Activated T-helper 2 cell treated with anti-CD3 and anti-CD28 coated beads, Interferon-gamma antibody, Interleukin-2, Interleukin-4, amounts not matched to agents 10 μg/mL and 5 μg/mL and 100 μg/mL, durations not matched to agents 14 hours and 24 hours and 36 hours (primary cell): Measurements from ENCODE around the gene FAM24A. TPM values are rescaled to one million over a fixed set of nuclear protein-coding genes. Genes with fewer than 3 reads are reported as not detected.
"Not testable (repeated sequence)": the region's sequence is repeated elsewhere in the genome, so short reads cannot be mapped to it uniquely, and the experiment has no call there.

Experiments used
- DNase-seq: peaks from one replicate; pipeline ENCODE4 v3.0.0; 2021; ENCODE audit warnings: low spot score
- H3K27ac Mint-ChIP-seq: one replicate; pipeline ENCODE4 v1.8.0; 2021; ENCODE audit warnings: mixed read lengths
- H3K27me3 Mint-ChIP-seq: one replicate; pipeline ENCODE4 v1.8.0; 2021; ENCODE audit warnings: low read depth, mixed read lengths
- H3K36me3 Mint-ChIP-seq: one replicate; pipeline ENCODE4 v1.8.0; 2021; ENCODE audit warnings: low read depth, mixed read lengths
- H3K4me1 Mint-ChIP-seq: one replicate; pipeline ENCODE4 v1.8.0; 2021; ENCODE audit warnings: low read depth, mixed read lengths
- H3K4me3 Mint-ChIP-seq: one replicate; pipeline ENCODE4 v1.8.0; 2021; ENCODE audit warnings: low read depth, mild to moderate bottlenecking, moderate library complexity, mixed read lengths
- H3K9me3 Mint-ChIP-seq: one replicate; pipeline ENCODE4 v1.8.0; 2021; ENCODE audit warnings: mixed read lengths
- intact Hi-C: fragments of 100-400 bp; cut with micrococcal nuclease; formaldehyde crosslinking; loops from one replicate; pipeline ENCODE4 v1.15.1; 2023
- total RNA-seq: library from RNA; stranded (reverse); gene quantifications from 2 replicates; pipeline ENCODE4 v1.2.3, GENCODE V29; 2022

Gene FAM24A
- total RNA-seq, 1 donor from 2014 or later = not detected

DNA sequence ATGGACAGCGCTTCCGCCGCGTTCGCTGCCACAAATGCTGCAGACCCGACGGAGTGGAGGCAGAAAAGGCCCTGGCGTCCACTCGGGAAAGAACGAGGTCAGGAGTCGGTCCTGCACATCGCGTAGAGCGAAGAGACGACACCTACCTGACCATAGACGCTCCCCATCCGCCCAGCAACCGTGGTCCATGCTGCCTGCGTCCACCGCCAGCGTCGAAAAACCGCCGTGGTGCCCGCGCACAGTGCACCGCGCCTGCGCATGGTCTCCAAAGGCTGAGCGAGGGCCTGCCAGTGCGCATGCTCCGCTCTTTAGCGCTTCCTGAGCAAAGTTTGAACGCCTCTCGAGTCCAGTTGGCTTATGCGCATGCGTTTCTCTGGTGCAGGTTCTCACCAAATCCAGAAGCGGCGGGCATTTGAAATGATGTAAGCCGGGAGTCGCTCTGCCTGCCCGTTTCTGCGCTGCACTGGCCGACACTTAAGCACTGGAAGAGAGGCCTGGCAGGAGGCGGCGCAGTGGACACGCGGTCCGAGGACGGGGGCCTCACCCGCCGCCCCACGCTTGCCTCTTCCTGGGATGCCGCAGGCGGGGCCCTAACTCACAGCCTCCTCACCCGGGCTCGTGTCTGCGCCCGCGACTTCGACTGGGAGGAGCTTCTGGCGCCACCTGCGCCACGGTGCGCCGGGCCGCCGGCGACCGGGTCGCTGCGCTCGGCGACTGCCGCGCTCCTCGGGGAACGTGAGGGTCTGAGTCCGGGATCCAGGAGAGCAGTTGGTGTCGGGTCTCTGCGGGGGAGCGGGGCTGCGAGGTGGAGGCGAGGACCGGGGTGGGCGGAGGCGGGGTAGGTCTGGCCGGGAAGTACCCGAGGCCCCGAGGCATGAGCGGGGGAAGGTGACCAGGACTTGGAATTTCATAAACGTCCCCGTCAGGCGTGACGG lies 30.8 kb upstream of the FAM24A start, which contains the start of gene FAM24B:
FAM24B (minus strand) TSS at position 243 of the 935 bp plus-strand sequence. CDS start 29,066 bp downstream, outside the sequence.
- no peaks in the 10 kb centered on the region for H3K27me3 Mint-ChIP-seq
- H3K36me3 Mint-ChIP-seq = peaks cover 45% of the 10 kb centered on the region
- H3K27ac Mint-ChIP-seq = peak within 1 kb of the TSS; percentile 90
- DNase-seq = peak; percentile 93
- intact Hi-C loops = loop anchor here (1.0 kb wide), 4 partner anchors 75 to 275 kb away; partner anchors contain the start of genes BUB3, C10orf88, IKZF5 and PSTK
- peaks cover 47% of the 10 kb centered on the region for H3K4me1 Mint-ChIP-seq
- H3K9me3 Mint-ChIP-seq = peaks cover 6% of the 10 kb centered on the region
- peak within 1 kb of the TSS; percentile 90 for H3K4me3 Mint-ChIP-seq

DNA sequence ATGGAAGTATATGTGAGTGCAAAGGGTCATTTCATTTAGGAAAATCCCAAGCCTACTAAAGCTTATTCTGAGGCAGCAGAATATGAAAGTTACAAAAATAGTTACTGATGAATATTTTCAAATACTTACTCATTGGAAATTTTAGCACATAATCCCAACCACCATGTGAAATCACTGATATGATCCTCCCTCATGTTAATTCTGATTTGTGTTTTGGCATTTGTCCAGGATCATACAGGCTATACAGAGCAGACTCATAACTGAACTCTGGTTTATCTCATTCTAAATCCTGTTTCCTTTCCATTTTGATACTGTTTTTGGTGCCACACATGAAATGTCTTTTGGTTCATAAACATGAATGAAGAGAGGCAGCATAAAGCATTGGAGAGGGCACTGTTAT lies 27.6 kb upstream of the FAM24A start:
- Mint-ChIP-seq H3K4me1 (peaks cover 28% of the 10 kb centered on the region), H3K27me3 (no peaks in the 10 kb centered on the region), H3K36me3 (peaks cover 21% of the 10 kb centered on the region), H3K27ac (no peak overlapping the region), H3K9me3 (no peaks in the 10 kb centered on the region), H3K4me3 (no peak overlapping the region)
- intact Hi-C loops = no loop called here
- DNase-seq = no peak

DNA sequence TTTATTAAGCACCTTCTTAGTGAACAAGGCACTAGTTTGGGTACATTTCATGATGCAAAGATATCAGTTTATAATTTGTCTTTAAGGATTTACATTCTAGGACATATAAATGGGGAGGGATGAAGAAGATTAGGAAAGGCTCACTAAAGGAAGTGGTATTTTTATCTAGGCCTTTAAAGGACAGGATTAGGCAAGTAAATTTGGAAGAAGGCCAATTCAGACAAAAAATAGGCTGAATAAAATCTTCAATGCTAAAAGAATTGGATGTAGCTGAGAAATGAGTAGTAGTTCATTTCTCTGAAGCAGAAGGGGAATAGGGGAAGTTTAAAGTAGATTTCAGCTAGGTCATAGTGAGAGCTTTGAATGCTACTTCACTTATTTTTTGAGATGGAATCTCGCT lies 26.2 kb upstream of the FAM24A start:
- intact Hi-C loops = no loop called here
- no peak overlapping the region for H3K27ac Mint-ChIP-seq
- H3K4me1 Mint-ChIP-seq = peaks cover 21% of the 10 kb centered on the region
- no peak for DNase-seq
- H3K27me3 Mint-ChIP-seq = no peaks in the 10 kb centered on the region
- H3K36me3 Mint-ChIP-seq = peaks cover 13% of the 10 kb centered on the region
- no peaks in the 10 kb centered on the region for H3K9me3 Mint-ChIP-seq
- no peak overlapping the region for H3K4me3 Mint-ChIP-seq

DNA sequence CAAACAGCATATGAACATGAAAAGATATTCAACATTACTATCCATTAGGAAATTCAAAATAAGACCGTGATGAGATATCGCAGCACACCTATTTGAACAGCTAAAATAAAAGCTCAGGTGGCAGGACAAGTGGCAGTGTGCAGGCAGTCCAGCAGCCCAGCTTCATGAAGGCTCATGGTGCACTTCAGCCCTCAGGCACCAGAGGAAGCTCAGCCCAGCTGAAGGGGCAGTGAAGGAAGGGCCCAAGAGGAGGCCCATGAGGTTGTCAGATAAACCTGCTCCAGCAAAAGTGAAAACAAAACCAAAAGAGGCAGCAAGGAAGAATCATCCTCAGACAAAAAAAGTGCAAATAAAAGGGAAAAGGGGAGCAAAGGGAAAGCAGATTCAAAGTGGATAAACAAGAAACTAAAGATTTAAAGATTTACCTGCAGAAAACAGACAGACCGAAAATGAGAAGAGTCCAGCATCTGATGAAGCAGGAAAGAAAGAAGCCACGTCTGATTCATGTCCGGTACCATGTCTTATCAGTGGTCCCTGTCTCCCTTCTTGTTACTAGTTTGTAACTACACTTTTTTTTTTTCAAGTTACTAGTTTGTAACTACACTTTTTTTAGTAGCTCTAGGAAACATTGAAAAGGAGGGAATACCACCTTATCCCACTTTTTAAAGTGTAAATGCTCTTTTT lies 16.0 kb upstream of the FAM24A start:
- intact Hi-C loops = no loop called here
- DNase-seq = no peak
- H3K9me3 Mint-ChIP-seq = no peaks in the 10 kb centered on the region
- peaks cover 12% of the 10 kb centered on the region for H3K36me3 Mint-ChIP-seq
- H3K4me3 Mint-ChIP-seq = no peak overlapping the region
- peaks cover 5% of the 10 kb centered on the region for H3K4me1 Mint-ChIP-seq
- H3K27me3 Mint-ChIP-seq = no peaks in the 10 kb centered on the region
- H3K27ac Mint-ChIP-seq = peak overlapping the region; percentile 14

DNA sequence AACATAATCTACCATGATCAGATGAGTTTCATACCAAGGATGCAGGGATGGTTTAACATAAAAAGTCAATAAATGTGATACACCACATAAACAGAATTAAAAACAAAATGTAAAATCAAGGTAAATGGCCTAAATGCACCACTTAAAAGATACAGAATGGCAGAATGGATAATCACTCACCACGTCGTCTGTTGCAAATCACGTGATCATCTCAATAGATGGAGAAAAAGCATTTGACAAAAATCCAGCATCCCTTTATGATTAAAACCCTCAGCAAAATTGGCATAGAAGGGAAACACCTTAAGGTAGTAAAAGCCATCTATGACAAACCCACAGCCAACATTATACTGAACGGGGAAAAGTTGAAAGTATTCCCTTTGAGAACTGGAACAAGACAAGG lies 6.5 kb upstream of the FAM24A start:
- H3K36me3 Mint-ChIP-seq, H3K27ac Mint-ChIP-seq, intact Hi-C loops, H3K27me3 Mint-ChIP-seq, DNase-seq, H3K4me1 Mint-ChIP-seq, H3K4me3 Mint-ChIP-seq: not testable (repeated sequence)
- H3K9me3 Mint-ChIP-seq = peaks cover 19% of the 10 kb centered on the region

DNA sequence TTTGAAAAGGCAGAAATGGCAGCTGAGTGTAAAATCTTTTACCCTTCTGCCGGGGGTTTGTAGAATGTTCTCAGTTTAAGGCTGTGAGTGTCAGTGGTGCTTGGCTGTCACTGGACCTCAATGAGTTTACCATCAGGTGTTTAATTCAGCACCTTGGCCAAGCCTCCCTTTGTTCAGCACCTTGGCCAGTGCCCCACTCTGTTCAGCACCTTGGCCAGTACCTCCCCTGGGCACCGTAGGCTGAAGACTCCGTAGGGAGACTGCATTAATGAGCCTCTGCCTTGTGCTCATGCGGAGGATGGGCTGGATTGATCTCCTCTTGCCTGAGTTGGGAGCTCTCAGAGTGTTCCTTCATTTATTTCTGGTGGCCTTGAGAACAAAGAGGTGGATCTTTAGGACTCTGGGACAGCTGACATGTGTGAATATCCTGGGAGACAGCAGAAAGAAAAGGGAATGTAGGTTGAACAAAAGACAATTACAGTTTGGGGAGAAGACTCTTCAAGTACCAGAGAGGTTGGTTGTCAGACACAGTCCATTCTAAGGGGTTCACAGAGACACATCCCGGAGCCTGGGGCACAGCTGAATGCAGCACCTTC lies 1.6 kb downstream of the FAM24A start:
- no peaks in the 10 kb centered on the region for H3K27me3 Mint-ChIP-seq
- no peak overlapping the region for H3K27ac Mint-ChIP-seq
- intact Hi-C loops = no loop called here
- peak; percentile 45 for DNase-seq
- no peaks in the 10 kb centered on the region for H3K4me1 Mint-ChIP-seq
- no peaks in the 10 kb centered on the region for H3K9me3 Mint-ChIP-seq
- no peaks in the 10 kb centered on the region for H3K36me3 Mint-ChIP-seq
- no peak overlapping the region for H3K4me3 Mint-ChIP-seq

DNA sequence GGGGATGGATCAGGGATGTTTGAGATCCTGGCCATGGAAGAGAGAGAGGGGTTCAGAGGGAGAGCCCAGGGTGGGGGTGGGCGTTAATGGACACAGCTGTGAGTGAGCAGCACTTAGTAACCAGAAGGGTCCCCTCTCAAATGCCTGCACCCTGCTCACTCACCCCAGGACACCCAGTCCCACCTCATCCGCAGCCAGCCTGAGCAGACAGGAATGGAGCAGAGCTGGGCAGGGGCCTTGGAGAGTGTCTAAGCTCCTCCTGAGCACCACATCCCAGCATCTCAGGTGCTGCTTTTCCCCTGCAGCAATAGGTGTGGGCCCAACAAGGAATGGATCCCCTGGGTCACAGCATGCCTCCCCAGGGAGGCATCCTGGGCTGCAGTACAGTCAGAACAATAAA lies 5.3 kb downstream of the FAM24A start:
- Mint-ChIP-seq H3K9me3 (no peaks in the 10 kb centered on the region), H3K4me1 (no peaks in the 10 kb centered on the region), H3K27me3 (no peaks in the 10 kb centered on the region), H3K36me3 (no peaks in the 10 kb centered on the region), H3K27ac (no peak overlapping the region), H3K4me3 (no peak overlapping the region)
- intact Hi-C loops = no loop called here
- no peak for DNase-seq

DNA sequence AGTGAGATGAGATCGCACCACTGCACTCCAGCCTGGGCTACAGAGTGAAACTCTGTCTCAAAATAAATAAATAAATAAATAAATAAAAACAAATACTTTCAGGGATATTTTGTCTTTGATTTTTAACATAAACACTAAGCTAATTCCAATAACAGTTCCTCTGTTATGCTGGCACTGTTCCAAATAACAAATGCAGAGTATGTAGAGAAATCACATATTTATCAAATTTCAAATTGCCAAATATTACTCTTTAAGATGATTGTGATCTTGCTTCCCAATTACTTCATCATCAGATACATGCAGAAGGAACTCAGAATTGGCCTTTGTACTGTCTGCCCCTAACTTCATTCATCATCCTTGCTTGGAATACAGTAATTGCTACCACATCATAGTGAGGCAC lies 19.7 kb downstream of the FAM24A start:
- Mint-ChIP-seq H3K4me3 (no peak overlapping the region), H3K27me3 (no peaks in the 10 kb centered on the region), H3K27ac (no peak overlapping the region), H3K9me3 (no peaks in the 10 kb centered on the region), H3K4me1 (no peaks in the 10 kb centered on the region), H3K36me3 (peaks cover 7% of the 10 kb centered on the region)
- DNase-seq = no peak
- intact Hi-C loops = no loop called here

DNA sequence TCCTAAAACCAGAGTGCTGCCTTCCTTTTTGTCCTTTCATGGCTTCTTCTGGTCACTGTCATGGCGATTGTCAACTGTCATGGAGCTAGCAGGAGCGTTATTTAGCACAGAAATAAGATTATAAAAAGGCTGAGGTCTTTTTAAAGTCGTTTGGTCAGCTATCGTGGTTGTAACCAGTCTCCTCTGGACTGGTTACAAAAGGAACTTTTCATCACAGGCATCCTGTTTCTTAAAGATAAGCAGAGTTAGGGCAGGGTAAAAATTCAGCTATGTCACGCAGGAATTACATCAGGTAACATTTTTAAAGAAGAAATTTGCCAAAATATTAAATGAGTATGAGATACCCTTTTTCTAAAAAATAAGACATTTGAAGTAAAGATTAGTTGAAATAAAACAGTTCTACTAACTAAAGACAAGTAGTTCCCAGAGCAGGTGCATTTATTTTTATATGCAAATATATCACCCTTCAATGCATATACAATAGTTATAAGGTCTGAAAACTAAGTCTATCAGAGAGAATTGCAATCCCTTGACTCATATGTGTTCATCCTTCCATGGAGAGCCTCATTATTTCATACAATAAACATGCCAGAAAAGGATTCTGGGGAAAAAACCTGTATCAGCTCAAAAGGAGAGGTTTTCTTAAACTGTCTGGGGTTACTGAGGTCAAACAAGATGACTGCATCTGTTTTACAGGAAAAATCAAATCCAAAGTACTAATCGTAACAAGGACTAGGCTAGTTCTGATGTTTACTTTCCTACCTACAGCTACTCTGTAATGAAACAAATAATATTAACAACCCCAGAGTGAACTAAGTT lies 20.9 kb downstream of the FAM24A start:
- intact Hi-C loops = no loop called here
- Mint-ChIP-seq H3K36me3 (peaks cover 12% of the 10 kb centered on the region), H3K9me3 (no peaks in the 10 kb centered on the region), H3K27ac (no peak overlapping the region), H3K4me3 (no peak overlapping the region), H3K27me3 (no peaks in the 10 kb centered on the region), H3K4me1 (no peaks in the 10 kb centered on the region)
- DNase-seq = no peak

DNA sequence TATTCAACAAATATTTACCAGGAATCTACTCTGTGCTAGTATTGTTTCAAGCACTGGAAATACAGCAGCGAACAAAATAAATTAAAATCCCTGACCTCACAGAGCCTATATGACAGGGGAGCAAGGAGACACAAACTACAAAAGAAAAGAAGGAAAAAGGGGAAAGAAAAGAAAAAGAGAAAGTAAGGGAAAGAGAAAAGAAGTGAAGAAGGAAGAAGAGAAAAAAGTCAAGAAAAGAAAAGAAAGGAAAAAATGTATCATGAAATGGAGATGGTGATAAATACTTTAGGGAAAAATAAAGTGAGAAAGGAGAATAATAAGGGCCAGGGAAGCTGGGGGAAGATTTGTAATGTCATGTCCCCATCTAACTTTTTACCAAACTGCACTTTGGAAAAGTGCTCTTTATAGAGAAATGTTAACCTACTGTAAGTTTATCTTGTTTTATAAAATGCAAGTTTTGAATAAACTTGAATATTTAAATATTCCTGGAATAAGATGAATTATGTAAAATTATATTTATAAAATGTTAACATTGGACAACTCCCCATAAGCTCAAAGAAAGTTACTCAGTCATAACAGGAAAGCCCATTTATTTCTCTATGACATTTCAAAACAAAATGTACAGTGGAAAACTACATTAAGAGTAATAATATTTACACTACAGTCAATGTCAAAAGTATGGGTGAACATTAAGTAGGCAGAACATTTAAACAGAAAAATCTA lies 28.9 kb downstream of the FAM24A start:
- Mint-ChIP-seq H3K4me3 (no peak overlapping the region), H3K9me3 (no peaks in the 10 kb centered on the region), H3K27me3 (no peaks in the 10 kb centered on the region), H3K4me1 (peaks cover 6% of the 10 kb centered on the region), H3K36me3 (peaks cover 48% of the 10 kb centered on the region), H3K27ac (no peak overlapping the region)
- DNase-seq = no peak
- intact Hi-C loops = no loop called here

DNA sequence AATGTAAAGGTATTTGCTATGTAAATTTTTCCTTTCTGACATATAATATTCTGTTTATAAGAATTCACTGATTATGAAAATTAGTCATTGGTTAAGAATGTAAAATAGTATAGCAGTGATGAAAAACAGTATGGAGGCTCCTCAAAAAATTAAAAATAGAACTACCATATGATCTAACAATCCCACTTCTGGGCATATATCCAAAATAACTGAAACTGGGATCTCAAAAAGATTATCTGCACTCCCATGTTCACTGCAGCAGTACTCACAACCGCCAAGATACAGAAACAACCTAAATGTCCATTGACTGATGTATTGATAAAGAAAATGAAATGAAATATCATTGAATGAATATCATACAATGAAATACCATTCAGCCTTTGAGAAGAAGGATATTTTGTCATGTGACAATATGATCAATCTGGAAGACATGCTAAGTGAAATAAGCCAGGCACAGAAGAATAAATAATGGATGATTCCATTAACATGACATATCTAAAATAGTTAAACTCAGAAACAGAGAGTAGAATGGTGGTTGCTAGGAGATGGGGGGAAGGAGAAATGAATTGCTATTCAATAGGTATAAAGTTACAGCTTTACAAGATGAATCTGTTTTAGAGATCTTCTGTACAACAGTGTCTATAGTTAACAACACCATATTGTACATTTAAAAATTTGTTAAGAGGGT lies 29.6 kb downstream of the FAM24A start:
- DNase-seq = no peak
- Mint-ChIP-seq H3K9me3 (no peaks in the 10 kb centered on the region), H3K27ac (no peak overlapping the region), H3K27me3 (no peaks in the 10 kb centered on the region), H3K36me3 (peaks cover 48% of the 10 kb centered on the region), H3K4me3 (no peak overlapping the region), H3K4me1 (peaks cover 6% of the 10 kb centered on the region)
- intact Hi-C loops = no loop called here
